ENCODE measurements around the gene PLG.
"Not testable (repeated sequence)": the region's sequence is repeated elsewhere in the genome, so short reads cannot be mapped to it uniquely, and the experiment has no call there.

Gene PLG

GRCh38 chr6:160735523-160735922 lies 33.5 kb downstream of the PLG start:
- Histone ChIP-seq H3K27ac (no peak overlapping the region), H3K79me2 (ENCODE audit: insufficient read depth, low read depth) (no peaks in the 10 kb centered on the region), H3K27me3 (ENCODE audit: insufficient read depth, low read depth) (no peaks in the 10 kb centered on the region), H3K36me3 (ENCODE audit: insufficient read depth) (no peaks in the 10 kb centered on the region), H3K9ac (no peak overlapping the region), H3K4me1 (ENCODE audit: low read depth, poor library complexity, severe bottlenecking) (peaks cover 22% of the 10 kb centered on the region), H3K4me2 (no peak overlapping the region), H2AFZ (ENCODE audit: low read depth) (no peak overlapping the region), H3K4me3 (IDR thresholded peaks at IDR 0.05; ENCODE audit: insufficient read depth, low read depth, low read length) (no peak overlapping the region), H4K20me1 (ENCODE audit: insufficient read depth) (no peaks in the 10 kb centered on the region)
- TF ChIP-seq CTCF (conservative IDR thresholded peaks at IDR 0.05; ENCODE audit: low read depth, low read length): no peak

DNA sequence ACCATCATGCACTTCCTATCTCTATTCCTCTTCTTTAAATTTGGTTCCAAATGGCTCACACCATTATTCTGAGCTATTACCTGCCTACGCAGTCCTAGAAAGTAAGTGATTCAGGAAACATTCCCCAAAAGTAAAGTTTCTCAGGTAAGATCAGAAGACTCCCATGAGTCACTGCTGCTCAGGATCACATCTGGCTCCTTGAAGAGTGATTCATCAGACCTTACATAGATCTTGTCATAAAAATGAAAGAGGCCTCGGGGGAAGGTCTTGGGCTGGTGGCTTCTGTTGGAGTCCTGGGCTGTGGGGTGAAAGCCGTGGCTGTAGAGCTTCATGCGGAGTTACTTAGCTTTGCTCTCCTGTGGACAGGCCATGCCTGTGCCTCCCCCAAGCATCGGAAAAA lies 35.9 kb downstream of the PLG start:
- TF ChIP-seq CTCF (conservative IDR thresholded peaks at IDR 0.05; ENCODE audit: low read depth, low read length): no peak
- H3K4me2 ChIP-seq: no peak overlapping the region

DNA sequence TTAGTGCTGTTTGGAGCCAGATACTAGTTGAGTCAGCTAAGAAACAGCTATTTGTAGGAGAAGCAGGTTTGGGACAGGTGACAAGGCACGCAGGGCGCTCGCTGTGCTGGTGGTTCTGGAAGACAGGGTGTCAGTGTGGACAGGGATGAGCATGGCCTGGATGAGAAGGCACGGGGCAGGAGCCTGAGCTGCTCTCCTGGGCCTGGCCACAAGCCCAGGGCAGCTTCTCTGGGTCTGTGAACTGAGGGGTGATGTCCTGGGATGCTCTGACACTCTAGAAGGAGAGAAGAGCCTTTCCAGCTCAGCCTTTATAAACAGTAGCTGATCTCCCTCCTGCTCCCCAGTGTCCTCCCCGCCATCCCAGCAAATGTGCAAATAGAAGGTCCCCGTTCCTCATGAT lies 37.9 kb downstream of the PLG start:
- TF ChIP-seq CTCF (conservative IDR thresholded peaks at IDR 0.05; ENCODE audit: low read depth, low read length): no peak
- Histone ChIP-seq H3K79me2 (ENCODE audit: insufficient read depth, low read depth) (no peaks in the 10 kb centered on the region), H3K27ac (peak overlapping the region; percentile 66; the same call in 1 of the 2 replicates), H3K4me2 (peak overlapping the region; percentile 72; the same call in 1 of the 2 replicates), H3K9ac (no peak overlapping the region), H4K20me1 (ENCODE audit: insufficient read depth) (no peaks in the 10 kb centered on the region), H2AFZ (ENCODE audit: low read depth) (no peak overlapping the region), H3K27me3 (ENCODE audit: insufficient read depth, low read depth) (no peaks in the 10 kb centered on the region), H3K4me1 (ENCODE audit: low read depth, poor library complexity, severe bottlenecking) (peaks cover 49% of the 10 kb centered on the region), H3K36me3 (ENCODE audit: insufficient read depth) (no peaks in the 10 kb centered on the region), H3K4me3 (IDR thresholded peaks at IDR 0.05; ENCODE audit: insufficient read depth, low read depth, low read length) (no peak overlapping the region)

More for the DNA sequence above, 35.9 kb downstream of the PLG start:
- H3K27ac ChIP-seq: no peak overlapping the region
- no peaks in the 10 kb centered on the region for H4K20me1 ChIP-seq (ENCODE audit: insufficient read depth)
- no peak overlapping the region for H3K9ac ChIP-seq
- no peak overlapping the region for H2AFZ ChIP-seq (ENCODE audit: low read depth)
- H3K27me3 ChIP-seq (ENCODE audit: insufficient read depth, low read depth): no peaks in the 10 kb centered on the region
- no peaks in the 10 kb centered on the region for H3K79me2 ChIP-seq (ENCODE audit: insufficient read depth, low read depth)
- no peaks in the 10 kb centered on the region for H3K36me3 ChIP-seq (ENCODE audit: insufficient read depth)
- H3K4me1 ChIP-seq (ENCODE audit: low read depth, poor library complexity, severe bottlenecking): peaks cover 43% of the 10 kb centered on the region
- H3K4me3 ChIP-seq (IDR thresholded peaks at IDR 0.05; ENCODE audit: insufficient read depth, low read depth, low read length): no peak overlapping the region

- H3K36me3 ChIP-seq (ENCODE audit: insufficient read depth); H4K20me1 ChIP-seq (ENCODE audit: insufficient read depth); H3K79me2 ChIP-seq (ENCODE audit: insufficient read depth, low read depth); H2AFZ ChIP-seq (ENCODE audit: low read depth); H3K9ac ChIP-seq; H3K27me3 ChIP-seq (ENCODE audit: insufficient read depth, low read depth); H3K4me3 ChIP-seq (IDR thresholded peaks at IDR 0.05; ENCODE audit: insufficient read depth, low read depth, low read length): not testable (repeated sequence)
- peak overlapping the region; percentile 66 for H3K27ac ChIP-seq
- peak overlapping the region; percentile 83; the same call in 1 of the 2 replicates for H3K4me2 ChIP-seq
- peaks cover 49% of the 10 kb centered on the region for H3K4me1 ChIP-seq (ENCODE audit: low read depth, poor library complexity, severe bottlenecking)
These were observed 39.0 kb downstream of the PLG start for GRCh38 chr6:160741012-160741411.

DNA sequence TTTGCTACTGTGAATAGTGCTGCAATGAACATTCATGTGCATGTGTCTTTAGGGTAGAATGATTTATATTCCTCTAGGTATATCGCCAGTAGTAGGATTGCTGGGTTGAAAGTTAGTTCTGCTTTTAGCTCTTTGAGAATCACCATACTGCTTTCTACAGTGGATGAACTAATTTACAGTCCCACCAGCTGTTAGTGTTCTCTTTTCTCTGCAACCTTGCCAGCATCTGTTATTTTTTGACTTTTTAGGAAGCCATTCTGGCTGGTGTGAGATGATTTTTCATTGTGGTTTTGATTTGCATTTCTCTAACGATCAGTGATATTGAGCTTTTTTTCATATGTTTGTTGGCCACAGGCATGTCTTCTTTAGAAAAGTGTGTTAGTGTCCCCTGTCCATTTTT lies 40.0 kb downstream of the PLG start:
- Histone ChIP-seq H3K4me3 (IDR thresholded peaks at IDR 0.05; ENCODE audit: insufficient read depth, low read depth, low read length) (no peak overlapping the region), H3K4me2 (peak overlapping the region; percentile 83), H3K4me1 (ENCODE audit: low read depth, poor library complexity, severe bottlenecking) (peaks cover 49% of the 10 kb centered on the region), H3K79me2 (ENCODE audit: insufficient read depth, low read depth) (no peaks in the 10 kb centered on the region), H4K20me1 (ENCODE audit: insufficient read depth) (no peaks in the 10 kb centered on the region), H3K9ac (peak overlapping the region; percentile 28; the same call in 1 of the 2 replicates), H3K27me3 (ENCODE audit: insufficient read depth, low read depth) (no peaks in the 10 kb centered on the region), H2AFZ (ENCODE audit: low read depth) (no peak overlapping the region), H3K36me3 (ENCODE audit: insufficient read depth) (no peaks in the 10 kb centered on the region), H3K27ac (peak overlapping the region; percentile 66)
- no peak for TF ChIP-seq CTCF (conservative IDR thresholded peaks at IDR 0.05; ENCODE audit: low read depth, low read length)

Data from KMS-11 (cell line).